ENCODE results near the gene WBP1L.

Gene WBP1L

GRCh38 chr10:102785818-102786217 is 42.1 kb downstream of the WBP1L start:
- WGBS (ENCODE audit: extremely low coverage, insufficient coverage, insufficient read length), result no CpG with 5 or more reads among the region's 2 CpGs
- Histone ChIP-seq H3K9ac (ENCODE audit: low read length) (no peak overlapping the region), H4K8ac (ENCODE audit: low read depth, low read length) (no peak overlapping the region), H3K4me1 (ENCODE audit: control insufficient read depth in 1 of 2, insufficient read depth in 2 of 2, low read length in 2 of 2) (peaks cover 22 to 31% of the 10 kb centered on the region in 2 experiments), H3K9me3 (ENCODE audit: insufficient read depth, low read depth, low read length) (no peaks in the 10 kb centered on the region), H3K23ac (ENCODE audit: low read length) (no peak overlapping the region), H2AK5ac (ENCODE audit: low read length) (no peak overlapping the region), H2BK120ac (ENCODE audit: insufficient read depth, low read length, poor library complexity) (no peak overlapping the region), H3K36me3 (ENCODE audit: control insufficient read depth in 1 of 2, insufficient read depth in 2 of 2, low read length in 2 of 2) (peaks cover 2 to 3% of the 10 kb centered on the region in 2 experiments), H3K4ac (ENCODE audit: low read depth, low read length) (peak overlapping the region; percentile 22), H3K27me3 (ENCODE audit: insufficient read depth, low read length) (no peaks in the 10 kb centered on the region), H2AFZ (ENCODE audit: insufficient read depth, low read length, poor library complexity) (no peak overlapping the region), H3K27ac (ENCODE audit: low read depth, low read length) (no peak overlapping the region), H4K91ac (ENCODE audit: low read depth, low read length) (no peak overlapping the region), H3K4me3 (ENCODE audit: low read depth, low read length) (no peak overlapping the region), H3K14ac (ENCODE audit: low read length) (no peak overlapping the region), H3K79me1 (ENCODE audit: low read length) (peaks cover 10% of the 10 kb centered on the region), H3K79me2 (ENCODE audit: control insufficient read depth, insufficient read depth, low read length, poor library complexity) (peaks cover 15% of the 10 kb centered on the region), H2BK12ac (ENCODE audit: low read length) (no peak overlapping the region), H4K12ac (ENCODE audit: low read depth, low read length) (no peak overlapping the region), H2BK5ac (ENCODE audit: low read depth, low read length, poor library complexity) (no peak overlapping the region), H3K4me2 (ENCODE audit: low read length) (no peak overlapping the region), H3K18ac (ENCODE audit: low read length) (no peak overlapping the region)
- peak in 1 of 2 donors; percentile 42 for DNase-seq

GRCh38 chr10:102791754-102792395 is 48.1 kb downstream of the WBP1L start:
- Histone ChIP-seq H3K79me2 (ENCODE audit: control insufficient read depth, insufficient read depth, low read length, poor library complexity) (peaks cover 4% of the 10 kb centered on the region), H2AK5ac (ENCODE audit: low read length) (no peak overlapping the region), H3K36me3 (ENCODE audit: control insufficient read depth in 1 of 2, insufficient read depth in 2 of 2, low read length in 2 of 2) (peaks cover 1 to 6% of the 10 kb centered on the region in 2 experiments), H3K4me3 (ENCODE audit: low read depth, low read length) (no peak overlapping the region), H3K9me3 (ENCODE audit: insufficient read depth, low read depth, low read length) (no peaks in the 10 kb centered on the region), H2BK120ac (ENCODE audit: insufficient read depth, low read length, poor library complexity) (no peak overlapping the region), H3K23ac (ENCODE audit: low read length) (peak overlapping the region; percentile 43), H3K4me2 (ENCODE audit: low read length) (no peak overlapping the region), H3K9ac (ENCODE audit: low read length) (no peak overlapping the region), H4K91ac (ENCODE audit: low read depth, low read length) (no peak overlapping the region), H2BK12ac (ENCODE audit: low read length) (no peak overlapping the region), H3K18ac (ENCODE audit: low read length) (no peak overlapping the region), H2BK5ac (ENCODE audit: low read depth, low read length, poor library complexity) (no peak overlapping the region), H3K27ac (ENCODE audit: low read depth, low read length) (no peak overlapping the region), H3K79me1 (ENCODE audit: low read length) (no peaks in the 10 kb centered on the region), H3K14ac (ENCODE audit: low read length) (no peak overlapping the region), H2AFZ (ENCODE audit: insufficient read depth, low read length, poor library complexity) (no peak overlapping the region), H4K8ac (ENCODE audit: low read depth, low read length) (no peak overlapping the region), H3K4me1 (ENCODE audit: control insufficient read depth in 1 of 2, insufficient read depth in 2 of 2, low read length in 2 of 2) (peaks cover 6 to 18% of the 10 kb centered on the region in 2 experiments), H3K4ac (ENCODE audit: low read depth, low read length) (no peak overlapping the region), H3K27me3 (ENCODE audit: insufficient read depth, low read length) (no peaks in the 10 kb centered on the region), H4K12ac (ENCODE audit: low read depth, low read length) (no peak overlapping the region)
- no peak for DNase-seq
- no CpG with 5 or more reads among the region's 8 CpGs for WGBS (ENCODE audit: extremely low coverage, insufficient coverage, insufficient read length)

- H3K18ac ChIP-seq (ENCODE audit: low read length), result peak overlapping the region; percentile 39
- no peak overlapping the region for H4K91ac ChIP-seq (ENCODE audit: low read depth, low read length)
- no peak overlapping the region for H3K4ac ChIP-seq (ENCODE audit: low read depth, low read length)
- DNase-seq, result no peak
- no peak overlapping the region for H3K14ac ChIP-seq (ENCODE audit: low read length)
- H4K12ac ChIP-seq (ENCODE audit: low read depth, low read length), result no peak overlapping the region
- H3K4me3 ChIP-seq (ENCODE audit: low read depth, low read length), result no peak overlapping the region
- no peak overlapping the region for H2BK120ac ChIP-seq (ENCODE audit: insufficient read depth, low read length, poor library complexity)
- no peak overlapping the region for H2BK5ac ChIP-seq (ENCODE audit: low read depth, low read length, poor library complexity)
- H3K27me3 ChIP-seq (ENCODE audit: insufficient read depth, low read length), result no peaks in the 10 kb centered on the region
- H2AFZ ChIP-seq (ENCODE audit: insufficient read depth, low read length, poor library complexity), result no peak overlapping the region
- H4K8ac ChIP-seq (ENCODE audit: low read depth, low read length), result no peak overlapping the region
- H2BK12ac ChIP-seq (ENCODE audit: low read length), result no peak overlapping the region
- WGBS (ENCODE audit: extremely low coverage, insufficient coverage, insufficient read length), result no CpG with 5 or more reads among the region's 15 CpGs
- no peak overlapping the region for H3K27ac ChIP-seq (ENCODE audit: low read depth, low read length)
- peaks cover 21 to 30% of the 10 kb centered on the region in 2 experiments for H3K4me1 ChIP-seq (ENCODE audit: control insufficient read depth in 1 of 2, insufficient read depth in 2 of 2, low read length in 2 of 2)
- peaks cover 21 to 26% of the 10 kb centered on the region in 2 experiments for H3K36me3 ChIP-seq (ENCODE audit: control insufficient read depth in 1 of 2, insufficient read depth in 2 of 2, low read length in 2 of 2)
- no peaks in the 10 kb centered on the region for H3K9me3 ChIP-seq (ENCODE audit: insufficient read depth, low read depth, low read length)
- peaks cover 4% of the 10 kb centered on the region for H3K79me2 ChIP-seq (ENCODE audit: control insufficient read depth, insufficient read depth, low read length, poor library complexity)
- H2AK5ac ChIP-seq (ENCODE audit: low read length), result no peak overlapping the region
- no peak overlapping the region for H3K23ac ChIP-seq (ENCODE audit: low read length)
- H3K4me2 ChIP-seq (ENCODE audit: low read length), result no peak overlapping the region
- no peak overlapping the region for H3K9ac ChIP-seq (ENCODE audit: low read length)
- H3K79me1 ChIP-seq (ENCODE audit: low read length), result peaks cover 10% of the 10 kb centered on the region
These were observed 52.0 kb downstream of the WBP1L start for GRCh38 chr10:102795453-102796406.

GRCh38 chr10:102796407-102797176 is 52.8 kb downstream of the WBP1L start:
- H3K14ac ChIP-seq (ENCODE audit: low read length), result no peak overlapping the region
- no peak overlapping the region for H3K9ac ChIP-seq (ENCODE audit: low read length)
- H2BK12ac ChIP-seq (ENCODE audit: low read length), result no peak overlapping the region
- DNase-seq, result peak in 1 of 2 donors; percentile 35
- no peak overlapping the region for H4K8ac ChIP-seq (ENCODE audit: low read depth, low read length)
- H4K12ac ChIP-seq (ENCODE audit: low read depth, low read length), result no peak overlapping the region
- H2AFZ ChIP-seq (ENCODE audit: insufficient read depth, low read length, poor library complexity), result no peak overlapping the region
- peaks cover 4% of the 10 kb centered on the region for H3K79me2 ChIP-seq (ENCODE audit: control insufficient read depth, insufficient read depth, low read length, poor library complexity)
- no peaks in the 10 kb centered on the region for H3K27me3 ChIP-seq (ENCODE audit: insufficient read depth, low read length)
- no peak overlapping the region for H4K91ac ChIP-seq (ENCODE audit: low read depth, low read length)
- H3K4me3 ChIP-seq (ENCODE audit: low read depth, low read length), result no peak overlapping the region
- H3K36me3 ChIP-seq (ENCODE audit: control insufficient read depth in 1 of 2, insufficient read depth in 2 of 2, low read length in 2 of 2), result peaks cover 21 to 26% of the 10 kb centered on the region in 2 experiments
- peaks cover 13% of the 10 kb centered on the region for H3K79me1 ChIP-seq (ENCODE audit: low read length)
- no peak overlapping the region for H3K18ac ChIP-seq (ENCODE audit: low read length)
- no peak overlapping the region for H2BK5ac ChIP-seq (ENCODE audit: low read depth, low read length, poor library complexity)
- no peak overlapping the region for H2BK120ac ChIP-seq (ENCODE audit: insufficient read depth, low read length, poor library complexity)
- H3K4me2 ChIP-seq (ENCODE audit: low read length), result no peak overlapping the region
- no peak overlapping the region for H3K27ac ChIP-seq (ENCODE audit: low read depth, low read length)
- peaks cover 24 to 37% of the 10 kb centered on the region in 2 experiments for H3K4me1 ChIP-seq (ENCODE audit: control insufficient read depth in 1 of 2, insufficient read depth in 2 of 2, low read length in 2 of 2)
- H3K4ac ChIP-seq (ENCODE audit: low read depth, low read length), result no peak overlapping the region
- no peak overlapping the region for H2AK5ac ChIP-seq (ENCODE audit: low read length)
- no CpG with 5 or more reads among the region's 9 CpGs for WGBS (ENCODE audit: extremely low coverage, insufficient coverage, insufficient read length)
- no peak overlapping the region for H3K23ac ChIP-seq (ENCODE audit: low read length)
- no peaks in the 10 kb centered on the region for H3K9me3 ChIP-seq (ENCODE audit: insufficient read depth, low read depth, low read length)
